ENCODE results near the gene PKHD1.

The PKHD1 gene

GRCh38 chr6:52087498-52087999, at the start of gene PKHD1:
Gene PKHD1 (minus strand): TSS chr6:52087613. CDS start chr6:52084933, 2,680 bp downstream.
- peak in 1 of 2 donors; percentile 3 for DNase-seq

GRCh38 chr6:52136934-52137467, 49.6 kb upstream of the PKHD1 start:
- no peak for DNase-seq

GRCh38 chr6:52136055-52136454, 48.6 kb upstream of the PKHD1 start:
- no peak for DNase-seq

- no peak for DNase-seq
Measured at GRCh38 chr6:52135217-52135616, 47.8 kb upstream of the PKHD1 start.

- DNase-seq: no peak
Measured at GRCh38 chr6:52134011-52134410, 46.6 kb upstream of the PKHD1 start.

- no peak for DNase-seq
Measured at GRCh38 chr6:52133324-52133723, 45.9 kb upstream of the PKHD1 start.

GRCh38 chr6:52132292-52132691, 44.9 kb upstream of the PKHD1 start:
- no peak for DNase-seq

- DNase-seq: no peak
Measured at GRCh38 chr6:52130440-52130839, 43.0 kb upstream of the PKHD1 start.

GRCh38 chr6:52127957-52128356, 40.5 kb upstream of the PKHD1 start:
- DNase-seq: no peak

- no peak for DNase-seq
Measured at GRCh38 chr6:52126231-52126630, 38.8 kb upstream of the PKHD1 start.

- DNase-seq: no peak
Measured at GRCh38 chr6:52125572-52125971, 38.2 kb upstream of the PKHD1 start.

GRCh38 chr6:52125139-52125538, 37.7 kb upstream of the PKHD1 start:
- no peak for DNase-seq

GRCh38 chr6:52124126-52125121, 37.0 kb upstream of the PKHD1 start:
- DNase-seq: no peak

- no peak for DNase-seq
Measured at GRCh38 chr6:52123251-52123650, 35.8 kb upstream of the PKHD1 start.

- no peak for DNase-seq
Measured at GRCh38 chr6:52117352-52117751, 29.9 kb upstream of the PKHD1 start.

- DNase-seq: no peak
Measured at GRCh38 chr6:52116605-52116948, 29.2 kb upstream of the PKHD1 start.

- no peak for DNase-seq
Measured at GRCh38 chr6:52115891-52116604, 28.6 kb upstream of the PKHD1 start.

GRCh38 chr6:52115145-52115741, 27.8 kb upstream of the PKHD1 start:
- DNase-seq: no peak

- DNase-seq: no peak
Measured at GRCh38 chr6:52109171-52109571, 21.8 kb upstream of the PKHD1 start.

GRCh38 chr6:52108128-52108527, 20.7 kb upstream of the PKHD1 start:
- DNase-seq: no peak

- DNase-seq: no peak
Measured at GRCh38 chr6:52106994-52107393, 19.6 kb upstream of the PKHD1 start.

GRCh38 chr6:52104979-52105378, 17.6 kb upstream of the PKHD1 start:
- DNase-seq: no peak

GRCh38 chr6:52103623-52104022, 16.2 kb upstream of the PKHD1 start:
- DNase-seq: no peak

All from bone marrow (tissue), 2 donors.